Left ventricle myocardium inferior (tissue), 1 donor: ENCODE results near the gene SRP68. TPM values are rescaled to one million over a fixed set of nuclear protein-coding genes. Genes with fewer than 3 reads are reported as not detected.

Experiments
- DNase-seq: peaks from one replicate; pipeline ENCODE4 v3.0.0-alpha.2; 2020
- H3K27ac ChIP-seq: fragments of 200-600 bp; replicated peaks from 2 replicates; pipeline ENCODE4 v1.8.0; 2021
- H3K27me3 ChIP-seq: fragments of 200-600 bp; 2 replicates; pipeline ENCODE4 v1.8.0; 2021; ENCODE audit warnings: low read depth
- H3K36me3 ChIP-seq: fragments of 200-600 bp; 2 replicates; pipeline ENCODE4 v1.8.0; 2021
- H3K4me1 ChIP-seq: fragments of 200-600 bp; 2 replicates; pipeline ENCODE4 v1.8.0; 2021
- H3K4me3 ChIP-seq: fragments of 200-600 bp; 2 replicates; pipeline ENCODE4 v1.8.0; 2021; ENCODE audit warnings: mild to moderate bottlenecking, moderate library complexity
- H3K9me3 ChIP-seq: fragments of 200-600 bp; replicated peaks from 2 replicates; pipeline ENCODE4 v1.8.0; 2021
- CTCF ChIP-seq: fragments of 200-600 bp; IDR thresholded peaks from 2 replicates; pipeline ENCODE4 v1.8.0; 2021; ENCODE audit warnings: antibody characterized with exemption, mild to moderate bottlenecking, borderline replicate concordance
- intact Hi-C: fragments of 100-400 bp; cut with micrococcal nuclease; formaldehyde crosslinking; loops from one replicate; pipeline ENCODE4 v1.11.0; 2022
- total RNA-seq: library from RNA; stranded (reverse); fragmentation: NEBNext Ultra II Directional; extraction: Animal tissue kit (Norgen Biotek cat#: 25700); gene quantifications from one replicate; pipeline ENCODE4 v1.2.1, GENCODE V29; 2021
- donor health status: DM: no; HTN: yes; CAD: no; lungs with severe emphysema.

SRP68 gene
- total RNA-seq, 1 donor from 2014 or later, result 57.4 TPM

GRCh38 chr17:76040376-76040775, 31.9 kb downstream of the SRP68 start:
- DNase-seq, result no peak
- Histone ChIP-seq H3K27me3 (no peaks in the 10 kb centered on the region), H3K4me1 (peaks cover 6% of the 10 kb centered on the region), H3K27ac (no peak overlapping the region), H3K4me3 (no peak overlapping the region), H3K36me3 (peaks cover 76% of the 10 kb centered on the region), H3K9me3 (no peaks in the 10 kb centered on the region)
- intact Hi-C loops, result no loop called here
- TF ChIP-seq CTCF, result no peak

- H3K27me3 ChIP-seq, result no peaks in the 10 kb centered on the region
- no peak overlapping the region for H3K27ac ChIP-seq
- intact Hi-C loops, result no loop called here
- H3K4me1 ChIP-seq, result peaks cover 6% of the 10 kb centered on the region
- H3K9me3 ChIP-seq, result no peaks in the 10 kb centered on the region
- TF ChIP-seq CTCF, result no peak
- no peak for DNase-seq
- H3K36me3 ChIP-seq, result peaks cover 64% of the 10 kb centered on the region
- H3K4me3 ChIP-seq, result no peak overlapping the region
Measured at GRCh38 chr17:76039121-76039520, 33.2 kb downstream of the SRP68 start.

- intact Hi-C loops, result no loop called here
- Histone ChIP-seq H3K27ac (no peak overlapping the region), H3K36me3 (peaks cover 53% of the 10 kb centered on the region)
Measured at GRCh38 chr17:76038050-76038449, 34.3 kb downstream of the SRP68 start.

GRCh38 chr17:76036497-76037261, 35.6 kb downstream of the SRP68 start:
- Histone ChIP-seq H3K4me1 (peaks cover 6% of the 10 kb centered on the region), H3K27me3 (no peaks in the 10 kb centered on the region), H3K4me3 (no peak overlapping the region), H3K36me3 (peaks cover 39% of the 10 kb centered on the region), H3K9me3 (no peaks in the 10 kb centered on the region), H3K27ac (no peak overlapping the region)
- TF ChIP-seq CTCF, result no peak
- intact Hi-C loops, result no loop called here
- DNase-seq, result no peak

More at GRCh38 chr17:76038050-76038449, 34.3 kb downstream of the SRP68 start:
- no peak for DNase-seq
- Histone ChIP-seq H3K9me3 (no peaks in the 10 kb centered on the region), H3K4me3 (no peak overlapping the region), H3K27me3 (no peaks in the 10 kb centered on the region), H3K4me1 (peaks cover 6% of the 10 kb centered on the region)
- no peak for TF ChIP-seq CTCF

- peaks cover 10% of the 10 kb centered on the region for H3K4me1 ChIP-seq
- intact Hi-C loops, result no loop called here
- no peak for DNase-seq
Measured at GRCh38 chr17:76034428-76035350, 37.6 kb downstream of the SRP68 start.

More at GRCh38 chr17:76034428-76035350, 37.6 kb downstream of the SRP68 start:
- H3K36me3 ChIP-seq, result peaks cover 19% of the 10 kb centered on the region
- TF ChIP-seq CTCF, result no peak
- no peak overlapping the region for H3K4me3 ChIP-seq
- H3K9me3 ChIP-seq, result no peaks in the 10 kb centered on the region
- H3K27ac ChIP-seq, result no peak overlapping the region
- no peaks in the 10 kb centered on the region for H3K27me3 ChIP-seq
